Naive thymus-derived CD8-positive, alpha-beta T cell (primary cell): Measurements from ENCODE around the gene CEP57. TPM values are rescaled to one million over a fixed set of nuclear protein-coding genes. Genes with fewer than 3 reads are reported as not detected.

ENCODE experiments used
- ATAC-seq, 2 donors: fragments of 150-1000 bp; cut with Tn5 transposase in 1 of 2; sonication (Bioruptor Pico), chemical (Tn5 transposase) in 1 of 2; 1 replicate in 1 of 2; 2 replicates in 1 of 2; pipeline ENCODE4 v1.10.0; 2021; ENCODE audit warnings: mild to moderate bottlenecking in 2 of 2, moderate library complexity in 2 of 2
- POLR2A ChIA-PET: fragments of 350-600 bp; sonication (Branson Sonifier 250); formaldehyde crosslinking; loops from one replicate; lab custom pipeline; 2021; ENCODE audit warnings: antibody characterized with exemption; lab: Charles Lee
- DNase-seq, 10 donors: peaks; one replicate each; pipeline versions ENCODE4 v3.0.0 to v3.0.0-alpha.2; 2020 to 2022
- H3K27ac Mint-ChIP-seq, 10 donors: one replicate each; pipeline ENCODE4 v1.8.0; 2020 to 2022; ENCODE audit warnings: mild to moderate bottlenecking in 10 of 10, mixed read lengths in 10 of 10, moderate library complexity in 4 of 10, inconsistent platforms in 1 of 10
- H3K27me3 Mint-ChIP-seq, 5 donors: one replicate each; pipeline ENCODE4 v1.8.0; 2021 to 2022; ENCODE audit warnings: mixed read lengths in 5 of 5
- H3K36me3 Mint-ChIP-seq, 3 donors: one replicate each; pipeline ENCODE4 v1.8.0; 2020 to 2022; ENCODE audit warnings: mixed read lengths in 3 of 3, mild to moderate bottlenecking in 2 of 3, inconsistent platforms in 1 of 3
- H3K4me1 Mint-ChIP-seq, 4 donors: one replicate each; pipeline ENCODE4 v1.8.0; 2021 to 2022; ENCODE audit warnings: mixed read lengths in 4 of 4
- H3K4me3 Mint-ChIP-seq, 10 donors: one replicate each; pipeline ENCODE4 v1.8.0; 2020 to 2022; ENCODE audit warnings: mild to moderate bottlenecking in 10 of 10, mixed read lengths in 10 of 10, moderate library complexity in 6 of 10, inconsistent platforms in 1 of 10
- H3K9me3 Mint-ChIP-seq, 9 donors: one replicate each; pipeline ENCODE4 v1.8.0; 2020 to 2022; ENCODE audit warnings: mixed read lengths in 9 of 9, mild to moderate bottlenecking in 3 of 9, inconsistent platforms in 1 of 9, moderate library complexity in 1 of 9
- polyA plus RNA-seq, 3 donors: library from polyadenylated mRNA; unstranded; fragments of 300-500 nt; fragmentation: Illumina TruSeq; gene quantifications; one replicate each; pipeline ENCODE4 v1.2.3, GENCODE V29; 2021
- total RNA-seq, 8 experiments: library from RNA in 2 of 8; stranded (reverse) in 2 of 8; gene quantifications; one replicate each; pipeline ENCODE4 v1.2.3 and lab custom pipeline; 2021 to 2026

The CEP57 gene
- total and polyA plus RNA-seq, 5 experiments from 2014 or later = 53.0 to 82.5 (median 64.2) TPM

DNA sequence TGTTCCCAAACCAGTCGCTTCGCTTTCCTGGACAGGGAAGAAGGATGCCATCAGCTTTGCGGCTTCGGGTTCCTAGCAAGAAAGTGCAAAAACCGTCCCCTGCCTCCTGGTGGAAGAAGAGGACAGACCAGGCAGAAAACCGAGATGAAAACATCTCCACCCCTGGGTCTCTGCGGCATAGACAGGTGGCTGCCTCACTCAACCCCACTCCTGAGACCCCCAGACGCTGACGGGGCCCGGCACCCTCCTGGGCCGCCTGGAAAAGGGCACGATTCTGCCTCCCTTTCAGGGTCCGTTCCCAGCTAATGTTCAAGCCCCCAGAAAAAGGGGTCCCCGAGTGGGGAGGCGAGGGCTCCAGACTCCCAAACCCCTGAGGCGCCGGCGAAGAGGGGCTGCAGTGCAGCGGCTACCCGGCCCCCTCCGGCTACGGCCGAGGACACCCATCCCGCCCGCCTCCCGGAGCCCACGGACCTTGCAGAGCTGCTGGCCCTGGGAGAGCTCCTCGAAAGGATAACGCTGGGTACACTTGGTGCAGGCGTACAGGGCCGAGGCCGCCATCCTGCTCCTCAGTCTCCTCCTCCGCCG is 1.3 kb upstream of the CEP57 start:
- H3K9me3 Mint-ChIP-seq = no peaks in the 10 kb centered on the region
- peaks cover 0 to 44% (median 10%) of the 10 kb centered on the region in 3 donors for H3K36me3 Mint-ChIP-seq
- peak overlapping the region; percentile 85 to 100 (median 100) for H3K4me3 Mint-ChIP-seq
- peaks cover 0 to 4% (median 0%) of the 10 kb centered on the region in 5 donors for H3K27me3 Mint-ChIP-seq
- POLR2A ChIA-PET = interaction anchor here (0.9 to 4.6 kb wide), 19 partner anchors 9 to 865 kb away, joined by 3 to 76 read pairs (median 6); partner anchors contain the start of genes CCDC82, CWC15, ENDOD1 and JRKL
- peak overlapping the region; percentile 84 to 100 (median 100) for H3K27ac Mint-ChIP-seq
- no peak for ATAC-seq
- DNase-seq = peak in 6 of 10 donors; percentile 7 to 43 (median 27)
- H3K4me1 Mint-ChIP-seq = peaks cover 24 to 63% (median 53%) of the 10 kb centered on the region in 4 donors

DNA sequence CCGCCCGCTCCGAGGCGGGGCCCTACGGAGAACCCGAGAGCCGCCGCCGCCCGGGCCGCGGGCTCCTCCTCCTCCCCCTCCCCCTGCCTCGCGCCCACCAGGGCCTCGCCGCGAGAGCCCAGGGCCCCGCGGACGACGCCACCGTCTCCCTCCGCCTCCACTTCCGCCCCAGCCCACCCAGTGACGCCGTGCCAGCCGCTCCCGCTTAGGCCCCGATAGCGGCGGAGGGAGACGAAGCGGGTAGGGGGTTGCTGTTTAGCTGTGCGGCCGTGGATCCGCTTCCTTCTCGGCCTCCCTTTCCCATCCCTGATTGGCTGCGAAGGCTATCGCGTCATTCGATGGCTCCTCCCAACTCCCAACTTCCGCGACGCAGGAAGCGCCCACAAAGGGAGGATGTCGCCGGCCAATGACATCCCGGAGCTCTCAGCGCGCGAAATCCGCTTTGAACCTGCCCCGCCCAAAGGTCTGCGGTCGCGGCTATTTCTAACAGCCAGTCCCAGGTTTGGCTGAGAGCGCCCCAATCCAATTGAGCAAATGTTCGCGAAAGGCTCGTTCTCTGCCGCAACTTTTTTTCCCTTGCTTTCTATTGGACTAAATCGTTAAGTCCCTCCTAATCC is 684 bp upstream of the CEP57 start, which contains the start of gene FAM76B:
Gene FAM76B, minus strand, starts transcription at position 277 of the 617 bp plus-strand sequence. CDS start 304 bp downstream, outside the sequence.
- DNase-seq (peak; percentile 90 to 100 (median 98)), ATAC-seq (peak; percentile 70 to 71)
- H3K36me3 Mint-ChIP-seq = peaks cover 0 to 42% (median 10%) of the 10 kb centered on the region in 3 donors
- H3K9me3 Mint-ChIP-seq = no peaks in the 10 kb centered on the region
- peak within 1 kb of the TSS; percentile 99 to 100 (median 100) for H3K4me3 Mint-ChIP-seq
- H3K27ac Mint-ChIP-seq = peak within 1 kb of the TSS; percentile 99 to 100 (median 100)
- peaks cover 0 to 4% (median 0%) of the 10 kb centered on the region in 5 donors for H3K27me3 Mint-ChIP-seq
- H3K4me1 Mint-ChIP-seq = peaks cover 24 to 65% (median 56%) of the 10 kb centered on the region in 4 donors
- POLR2A ChIA-PET = interaction anchor here (0.6 to 4.6 kb wide), 24 partner anchors 9 to 866 kb away, joined by 3 to 76 read pairs (median 4); partner anchors contain the start of genes CCDC82, CWC15, ENDOD1 and JRKL

GRCh38 chr11:95790933-95791708 is 823 bp downstream of the CEP57 start:
- POLR2A ChIA-PET = interaction anchor here (0.9 to 4.6 kb wide), 12 partner anchors 27 to 818 kb away, joined by 3 to 76 read pairs (median 14); partner anchors contain the start of genes CCDC82, CWC15, ENDOD1 and JRKL
- H3K36me3 Mint-ChIP-seq = peaks cover 0 to 30% (median 3%) of the 10 kb centered on the region in 3 donors
- H3K27ac Mint-ChIP-seq = peak overlapping the region; percentile 99 to 100 (median 100)
- DNase-seq (peak in 9 of 10 donors; percentile 27 to 78 (median 49)), ATAC-seq (no peak)
- H3K4me1 Mint-ChIP-seq = peaks cover 23 to 65% (median 61%) of the 10 kb centered on the region in 4 donors
- peaks cover 0 to 4% (median 0%) of the 10 kb centered on the region in 5 donors for H3K27me3 Mint-ChIP-seq
- H3K9me3 Mint-ChIP-seq = no peaks in the 10 kb centered on the region
- peak overlapping the region; percentile 99 to 100 (median 100) for H3K4me3 Mint-ChIP-seq

- Mint-ChIP-seq H3K4me1 (peaks cover 24 to 65% (median 61%) of the 10 kb centered on the region in 4 donors), H3K9me3 (no peaks in the 10 kb centered on the region), H3K27me3 (peaks cover 0 to 4% (median 0%) of the 10 kb centered on the region in 5 donors), H3K36me3 (peaks cover 0 to 25% (median 3%) of the 10 kb centered on the region in 3 donors), H3K27ac (peak overlapping the region; percentile 46 to 100 (median 100)), H3K4me3 (peak overlapping the region; percentile 99 to 100 (median 100))
- ATAC-seq = no peak
- POLR2A ChIA-PET = interaction anchor here (3.5 to 4.6 kb wide), 2 partner anchors 560 to 723 kb away, joined by 34 to 76 read pairs; partner anchors contain the start of genes SESN3 and SRSF8
- DNase-seq = no peak
Observed at GRCh38 chr11:95791709-95792033, 1.4 kb downstream of the CEP57 start.

DNA sequence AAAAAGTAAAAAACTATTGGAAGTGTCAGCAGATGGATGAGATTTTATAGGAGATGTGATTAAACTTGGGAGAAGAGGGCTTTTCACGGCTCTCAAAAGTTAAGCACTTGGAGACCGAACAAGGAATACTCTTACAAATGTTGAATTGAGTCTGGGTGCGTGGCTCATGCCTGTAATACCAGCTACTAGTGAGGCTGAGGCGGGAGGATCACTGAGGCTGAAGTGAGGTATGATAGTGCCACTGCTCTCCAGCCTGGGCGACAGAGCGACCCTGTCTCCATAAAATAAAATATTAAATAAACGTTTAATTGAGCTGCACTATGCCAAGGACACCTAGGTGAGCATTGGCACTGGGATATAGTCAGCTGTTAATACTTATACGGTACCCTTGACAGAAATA is 1.9 kb downstream of the CEP57 start:
- no peak for ATAC-seq
- Mint-ChIP-seq H3K27ac (peak overlapping the region in 9 of 10 donors; percentile 76 to 100 (median 100)), H3K4me3 (peak overlapping the region; percentile 99 to 100 (median 100)), H3K9me3 (no peaks in the 10 kb centered on the region), H3K27me3 (peaks cover 0 to 4% (median 0%) of the 10 kb centered on the region in 5 donors), H3K4me1 (peaks cover 25 to 66% (median 59%) of the 10 kb centered on the region in 4 donors), H3K36me3 (peaks cover 0 to 21% (median 0%) of the 10 kb centered on the region in 3 donors)
- no peak for DNase-seq
- POLR2A ChIA-PET = interaction anchor here (4.6 kb wide), 1 partner anchor 724 kb away, joined by 76 read pairs; the partner anchor contains the start of gene SRSF8

DNA sequence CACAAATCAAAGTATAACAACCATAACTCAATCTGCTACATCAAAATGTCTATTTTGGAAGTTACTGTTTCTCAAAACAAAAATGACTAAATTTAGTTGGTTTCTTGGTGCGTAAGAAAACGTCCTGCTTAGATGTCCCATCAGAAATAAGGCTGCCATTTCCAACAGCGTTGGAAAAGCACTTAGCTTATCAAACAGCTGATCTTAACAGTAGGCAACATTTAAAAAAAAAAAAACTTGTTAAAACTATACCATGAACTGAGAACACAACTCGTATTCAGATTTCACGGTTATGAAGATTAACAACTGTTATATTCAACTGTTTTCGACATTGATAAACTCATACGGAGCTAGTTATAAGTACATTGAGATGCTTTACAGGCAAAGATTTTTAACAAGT is 2.4 kb downstream of the CEP57 start:
- Mint-ChIP-seq H3K27me3 (peaks cover 0 to 4% (median 0%) of the 10 kb centered on the region in 5 donors), H3K27ac (peak overlapping the region in 1 of 10 donors; percentile 68), H3K4me3 (peak overlapping the region in 1 of 10 donors; percentile 3), H3K9me3 (no peaks in the 10 kb centered on the region), H3K4me1 (peaks cover 25 to 63% (median 58%) of the 10 kb centered on the region in 4 donors), H3K36me3 (peaks cover 0 to 16% (median 0%) of the 10 kb centered on the region in 3 donors)
- POLR2A ChIA-PET = interaction anchor here (4.6 kb wide), 1 partner anchor 724 kb away, joined by 76 read pairs; the partner anchor contains the start of gene SRSF8
- ATAC-seq (no peak), DNase-seq (no peak)

GRCh38 chr11:95793116-95793515 is 2.8 kb downstream of the CEP57 start:
- Mint-ChIP-seq H3K27ac (peak overlapping the region in 1 of 10 donors; percentile 68), H3K4me3 (peak overlapping the region in 4 of 10 donors; percentile 3 to 57 (median 28)), H3K36me3 (peaks cover 0 to 11% (median 0%) of the 10 kb centered on the region in 3 donors), H3K27me3 (peaks cover 0 to 4% (median 0%) of the 10 kb centered on the region in 5 donors), H3K4me1 (peaks cover 23 to 59% (median 55%) of the 10 kb centered on the region in 4 donors), H3K9me3 (no peaks in the 10 kb centered on the region)
- DNase-seq (no peak), ATAC-seq (no peak)
- POLR2A ChIA-PET = no interaction called here

DNA sequence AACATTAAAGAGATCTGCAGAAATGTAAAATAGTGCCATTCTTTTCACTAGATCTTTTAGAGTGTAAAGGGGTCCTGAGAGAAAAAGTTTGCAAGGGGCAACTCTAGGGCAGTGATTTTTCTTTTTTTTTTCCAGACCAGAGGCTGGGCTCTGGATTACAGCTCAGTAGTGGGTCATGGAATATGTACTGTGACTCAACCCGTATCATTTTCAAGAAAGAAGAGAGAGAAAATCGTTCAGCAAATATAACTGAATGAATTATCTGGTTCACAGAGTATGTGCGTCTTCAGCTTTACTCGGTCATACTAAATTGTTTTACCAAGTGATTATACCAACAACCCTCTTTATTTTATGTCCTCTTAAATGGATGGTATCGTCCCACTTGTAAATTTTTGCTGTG is 3.8 kb downstream of the CEP57 start:
- ATAC-seq (no peak), DNase-seq (no peak)
- Mint-ChIP-seq H3K36me3 (peaks cover 0 to 11% (median under 1%) of the 10 kb centered on the region in 3 donors), H3K27ac (peak overlapping the region in 2 of 10 donors; percentile 1 to 5), H3K9me3 (no peaks in the 10 kb centered on the region), H3K27me3 (peaks cover 0 to 4% (median 0%) of the 10 kb centered on the region in 5 donors), H3K4me1 (peaks cover 20 to 57% (median 50%) of the 10 kb centered on the region in 4 donors), H3K4me3 (peak overlapping the region in 4 of 10 donors; percentile 6 to 42 (median 28))
- POLR2A ChIA-PET = no interaction called here

GRCh38 chr11:95795627-95796295 is 5.5 kb downstream of the CEP57 start:
- no peaks in the 10 kb centered on the region for H3K9me3 Mint-ChIP-seq
- POLR2A ChIA-PET = no interaction called here
- ATAC-seq (no peak), DNase-seq (no peak)
- no peak overlapping the region for H3K4me3 Mint-ChIP-seq
- H3K27me3 Mint-ChIP-seq = no peaks in the 10 kb centered on the region
- peaks cover 7 to 27% (median 14%) of the 10 kb centered on the region in 3 donors for H3K36me3 Mint-ChIP-seq
- peak overlapping the region in 1 of 10 donors; percentile 5 for H3K27ac Mint-ChIP-seq
- peaks cover 20 to 59% (median 51%) of the 10 kb centered on the region in 4 donors for H3K4me1 Mint-ChIP-seq

GRCh38 chr11:95796501-95796900 is 6.2 kb downstream of the CEP57 start:
- no peak for DNase-seq
- H3K27ac Mint-ChIP-seq = no peak overlapping the region
- no peak for ATAC-seq
- no peaks in the 10 kb centered on the region for H3K9me3 Mint-ChIP-seq
- POLR2A ChIA-PET = no interaction called here
- H3K36me3 Mint-ChIP-seq = peaks cover 9 to 34% (median 15%) of the 10 kb centered on the region in 3 donors
- peaks cover 15 to 53% (median 45%) of the 10 kb centered on the region in 4 donors for H3K4me1 Mint-ChIP-seq
- H3K4me3 Mint-ChIP-seq = no peak overlapping the region
- no peaks in the 10 kb centered on the region for H3K27me3 Mint-ChIP-seq

- no peak for DNase-seq
- H3K4me3 Mint-ChIP-seq = peak overlapping the region in 1 of 10 donors; percentile 26
- peaks cover 13 to 52% (median 25%) of the 10 kb centered on the region in 3 donors for H3K36me3 Mint-ChIP-seq
- peaks cover 8 to 29% (median 18%) of the 10 kb centered on the region in 4 donors for H3K4me1 Mint-ChIP-seq
- H3K27me3 Mint-ChIP-seq = no peaks in the 10 kb centered on the region
- POLR2A ChIA-PET = no interaction called here
- H3K9me3 Mint-ChIP-seq = no peaks in the 10 kb centered on the region
- no peak for ATAC-seq
- H3K27ac Mint-ChIP-seq = no peak overlapping the region
Observed at GRCh38 chr11:95799546-95799945, 9.2 kb downstream of the CEP57 start.
